GM12801 (cell line): ENCODE data around the gene SORL1.

ENCODE experiments used
- TF ChIP-seq, protein P1 (sequence below): IDR thresholded peaks from one replicate; pipeline ENCODE4 v1.5.1; 2011; ENCODE audit warnings: control low read depth; ENCODE audit not compliant: insufficient read length; ENCODE audit errors: extremely low read depth

The SORL1 gene

DNA sequence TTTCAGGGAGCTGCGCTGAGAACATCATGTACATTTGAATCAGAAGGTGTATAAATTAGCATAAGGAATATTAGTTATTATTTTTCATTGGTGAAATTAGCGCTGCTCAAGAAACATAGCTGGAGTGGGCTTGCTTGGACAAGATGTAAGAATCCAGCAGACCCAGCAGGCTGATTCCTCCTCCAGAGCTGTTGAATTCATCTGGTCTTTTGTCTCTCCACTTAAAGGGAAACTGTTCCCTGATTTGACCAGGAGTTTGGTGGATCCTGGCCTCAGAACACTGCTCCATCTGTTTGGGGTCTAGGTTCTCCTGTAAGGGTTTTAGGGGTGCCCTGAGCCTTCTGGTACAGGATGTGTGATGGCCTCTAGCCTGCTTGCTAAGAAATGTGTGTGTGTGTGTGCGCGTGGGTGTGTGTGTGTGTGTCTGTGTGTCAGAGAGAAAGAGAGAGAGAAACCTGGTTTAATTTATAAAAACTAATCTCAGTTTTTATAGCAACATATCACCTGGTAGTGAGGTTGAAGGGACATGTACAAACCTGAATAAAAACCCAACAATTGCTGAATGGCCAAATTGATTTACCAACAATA is 8.3 kb upstream of the SORL1 start:
- TF ChIP-seq, protein P1, sequence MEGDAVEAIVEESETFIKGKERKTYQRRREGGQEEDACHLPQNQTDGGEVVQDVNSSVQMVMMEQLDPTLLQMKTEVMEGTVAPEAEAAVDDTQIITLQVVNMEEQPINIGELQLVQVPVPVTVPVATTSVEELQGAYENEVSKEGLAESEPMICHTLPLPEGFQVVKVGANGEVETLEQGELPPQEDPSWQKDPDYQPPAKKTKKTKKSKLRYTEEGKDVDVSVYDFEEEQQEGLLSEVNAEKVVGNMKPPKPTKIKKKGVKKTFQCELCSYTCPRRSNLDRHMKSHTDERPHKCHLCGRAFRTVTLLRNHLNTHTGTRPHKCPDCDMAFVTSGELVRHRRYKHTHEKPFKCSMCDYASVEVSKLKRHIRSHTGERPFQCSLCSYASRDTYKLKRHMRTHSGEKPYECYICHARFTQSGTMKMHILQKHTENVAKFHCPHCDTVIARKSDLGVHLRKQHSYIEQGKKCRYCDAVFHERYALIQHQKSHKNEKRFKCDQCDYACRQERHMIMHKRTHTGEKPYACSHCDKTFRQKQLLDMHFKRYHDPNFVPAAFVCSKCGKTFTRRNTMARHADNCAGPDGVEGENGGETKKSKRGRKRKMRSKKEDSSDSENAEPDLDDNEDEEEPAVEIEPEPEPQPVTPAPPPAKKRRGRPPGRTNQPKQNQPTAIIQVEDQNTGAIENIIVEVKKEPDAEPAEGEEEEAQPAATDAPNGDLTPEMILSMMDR: no peak

GRCh38 chr11:121444526-121444925 is 7.6 kb upstream of the SORL1 start:
- TF ChIP-seq, protein P1: no peak

GRCh38 chr11:121445071-121445768 is 6.9 kb upstream of the SORL1 start:
- TF ChIP-seq, protein P1: no peak

GRCh38 chr11:121446752-121447156 is 5.4 kb upstream of the SORL1 start:
- TF ChIP-seq, protein P1: no peak

DNA sequence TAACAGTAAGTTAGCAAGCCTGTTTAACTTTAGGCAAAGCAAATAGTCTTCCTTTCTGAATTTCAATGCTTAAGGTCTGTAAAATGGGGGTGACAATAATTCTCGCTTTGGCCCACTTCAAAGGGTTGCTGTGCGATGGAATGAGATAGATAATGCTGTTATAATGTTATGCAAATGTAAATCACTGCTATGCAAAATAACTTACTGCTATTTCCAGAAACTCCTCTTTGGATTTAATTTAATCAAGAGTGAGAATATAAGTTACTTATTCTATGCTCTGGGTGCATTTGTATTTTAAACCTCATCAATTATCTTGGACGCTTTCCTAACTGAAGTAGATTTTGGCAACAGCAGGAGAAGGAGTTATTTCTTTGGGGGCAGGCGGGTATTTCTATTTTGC is 4.1 kb upstream of the SORL1 start:
- TF ChIP-seq, protein P1: no peak

DNA sequence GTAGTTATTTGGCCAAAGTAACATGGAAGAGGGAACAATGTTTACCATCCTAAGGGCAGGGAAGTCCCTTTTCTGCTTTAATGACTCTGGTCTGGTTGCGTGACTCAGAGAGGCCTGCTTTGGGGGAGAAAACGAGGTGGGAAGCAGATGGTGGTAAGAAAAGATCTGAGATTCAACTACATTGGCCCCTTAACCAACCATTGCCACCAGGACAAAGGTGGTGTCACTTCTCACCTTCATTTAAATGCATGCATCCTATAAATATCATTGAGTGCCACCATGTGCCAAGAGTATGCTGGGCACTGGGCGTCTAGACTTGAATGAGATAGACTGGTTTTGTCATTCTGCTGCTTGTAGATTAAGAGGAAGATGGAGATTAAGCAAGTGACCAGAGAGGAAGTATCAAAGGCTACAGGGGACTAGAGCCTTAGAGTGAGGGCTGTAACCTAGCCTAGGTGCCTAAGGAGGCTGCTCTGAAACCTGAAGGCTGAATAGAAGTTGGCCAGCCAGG is 3.6 kb upstream of the SORL1 start:
- TF ChIP-seq, protein P1: no peak

DNA sequence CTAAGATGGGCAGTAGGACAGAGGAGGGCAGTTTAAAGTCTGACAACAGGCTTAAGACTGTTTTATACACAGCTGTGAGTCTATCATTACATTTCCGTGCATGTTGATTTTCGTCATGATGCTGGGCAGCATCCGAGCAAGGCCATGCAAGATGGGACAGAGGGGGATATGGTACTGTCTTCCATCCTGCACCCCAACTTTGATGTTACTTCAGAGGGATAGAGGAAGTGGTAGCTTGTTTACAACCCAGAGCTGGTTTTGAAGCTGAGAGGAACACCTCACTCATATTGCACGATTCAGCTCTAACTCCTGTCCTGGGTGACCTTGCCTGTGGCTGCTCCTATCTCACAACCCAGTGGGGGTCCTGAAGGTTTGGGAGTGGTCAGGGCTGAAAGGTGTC is 3.0 kb upstream of the SORL1 start:
- TF ChIP-seq, protein P1: no peak
